Heart right ventricle (tissue), 16 donors: ENCODE results near the gene NCBP3. TPM values are rescaled to one million over a fixed set of nuclear protein-coding genes. Genes with fewer than 3 reads are reported as not detected.
"Not testable (repeated sequence)": the region's sequence is repeated elsewhere in the genome, so short reads cannot be mapped to it uniquely, and the experiment has no call there.

Source experiments
- ATAC-seq, 8 donors: fragments of 200-7000 bp; cut with Tn5 transposase; one replicate each; pipeline ENCODE4 v1.9.1; 2020; ENCODE audit warnings: mild to moderate bottlenecking in 8 of 8, moderate library complexity in 8 of 8, moderate number of reproducible peaks in 1 of 8
- DNase-seq, 2 donors: peaks; one replicate each; pipeline ENCODE4 v3.0.0-alpha.2; 2020
- H3K27ac ChIP-seq, 10 donors: fragments of 200-600 bp; sonication (generic) in 2 of 10; one replicate each; pipeline versions ENCODE4 v1.5.0 to v1.8.0; 2020 to 2022; ENCODE audit warnings: mild to moderate bottlenecking in 3 of 10
- H3K27me3 ChIP-seq, 7 donors: fragments of 200-600 bp; one replicate each; pipeline ENCODE4 v1.8.0; 2021 to 2022; ENCODE audit warnings: mild to moderate bottlenecking in 2 of 7
- H3K36me3 ChIP-seq, 9 donors: fragments of 200-600 bp; sonication (generic) in 1 of 9; one replicate each; pipeline versions ENCODE4 v1.5.0 to v1.8.0; 2020 to 2022; ENCODE audit warnings: mild to moderate bottlenecking in 2 of 9
- H3K4me1 ChIP-seq, 9 donors: fragments of 200-600 bp; sonication (generic) in 1 of 9; one replicate each; pipeline versions ENCODE4 v1.5.0 to v1.8.0; 2020 to 2022; ENCODE audit warnings: mild to moderate bottlenecking in 4 of 9
- H3K4me3 ChIP-seq, 10 donors: fragments of 200-600 bp; sonication (generic) in 2 of 10; one replicate each; pipeline versions ENCODE4 v1.5.0 to v1.8.0; 2020 to 2022; ENCODE audit warnings: mild to moderate bottlenecking in 7 of 10, moderate library complexity in 2 of 10
- H3K9me3 ChIP-seq, 11 donors: fragments of 200-600 bp in 10 of 11; sonication (generic) in 2 of 11; one replicate each; pipeline versions ENCODE4 v1.5.0 to v1.8.0; 2013 to 2022; ENCODE audit warnings: mild to moderate bottlenecking in 2 of 11, control low read depth in 1 of 11, moderate library complexity in 1 of 11
- WGBS, 2 donors: extraction: QIAGEN DNeasy Blood & Tissue Kit; methylation state at CpG; one replicate each; pipeline ENCODE4 v1.1.7; 2013; ENCODE audit warnings: inconsistent platforms in 1 of 2; 5-methylcytosine and 5-hydroxymethylcytosine counted together
- intact Hi-C, 10 donors: fragments of 100-400 bp; cut with DNase I; formaldehyde crosslinking; loops; one replicate each; pipeline versions ENCODE4 v1.11.1 to v1.14.2; 2022
- polyA plus RNA-seq, 2 donors: library from polyadenylated mRNA; stranded (reverse); fragments of 200-250 nt; gene quantifications; one replicate each; pipeline ENCODE4 v1.2.3, GENCODE V29; 2013
- total RNA-seq, 10 donors: library from RNA; stranded (reverse); fragmentation: NEBNext Ultra II Directional in 3 of 10; extraction: Animal tissue kit (Norgen Biotek cat#: 25700) in 3 of 10; gene quantifications; one replicate each; pipeline versions ENCODE4 v1.2.1 to v1.2.4, GENCODE V29; 2021 to 2023
- TF ChIP-seq, protein P1 (sequence below), 9 donors: fragments of 200-600 bp; sonication (generic) in 2 of 9; IDR thresholded peaks; one replicate each; pipeline versions ENCODE4 v1.5.0 to v1.8.0; 2021 to 2022; ENCODE audit warnings: antibody characterized with exemption in 9 of 9, mild to moderate bottlenecking in 5 of 9, moderate library complexity in 1 of 9
- donor health status: Arrhythmogenic right ventricular cardiomyopathy.
- donor health status: ischemic (EF 13 %, LVEDD 7.1; RV severe dilation, severe dysfunction).
- donor health status: healthy with polysubstance abuse.
- donor health status: DM: no; HTN: yes; CAD: no.
- donor health status: DM: no; HTN: no; CAD: no.
- donor health status: ischemic (EF 25% LVEDD 6.9; RV normal size, moderate dysfunction).
- donor health status: ischemic (EF 25% LVEDD 5.7; RV mildly dilated, moderate dysfunction).
- donor health status: healthy.
- donor health status: DM: yes; HTN: yes; CAD: no.
- donor health status: Ischemic cardiomyopathy.
- donor health status: ischemic (EF 35%, LVEDD 5.7; RV mildly dilated, moderate dysfunction).
- donor health status: nonischemic (EF 11% LVEDD 7.7; RV severe dilation, severe dysfunction).
- donor health status: DM: yes; HTN: yes; CAD: no.
- donor health status: PGD.
- donor health status: ischemic (EF 29% LVEDD 5.4; RV normal size, mild dysfunction).
- donor health status: nonischemic (EF 23%, LVEDD 6.1; RV moderate dilation, normal function).

Gene NCBP3
- total and polyA plus RNA-seq, 12 donors = 7.3 to 30.9 (median 21.0) TPM

GRCh38 chr17:3788200-3788599 is 57.8 kb downstream of the NCBP3 start:
- no peak for DNase-seq
- intact Hi-C loops = no loop called here
- ATAC-seq = no peak
- Histone ChIP-seq H3K4me1 (no peaks in the 10 kb centered on the region), H3K4me3 (no peak overlapping the region), H3K27me3 (no peaks in the 10 kb centered on the region), H3K27ac (no peak overlapping the region), H3K36me3 (no peaks in the 10 kb centered on the region), H3K9me3 (no peaks in the 10 kb centered on the region)
- 68 to 72% methylated on average over 2 of the region's 2 CpGs for WGBS, 2 donors
- TF ChIP-seq, protein P1, sequence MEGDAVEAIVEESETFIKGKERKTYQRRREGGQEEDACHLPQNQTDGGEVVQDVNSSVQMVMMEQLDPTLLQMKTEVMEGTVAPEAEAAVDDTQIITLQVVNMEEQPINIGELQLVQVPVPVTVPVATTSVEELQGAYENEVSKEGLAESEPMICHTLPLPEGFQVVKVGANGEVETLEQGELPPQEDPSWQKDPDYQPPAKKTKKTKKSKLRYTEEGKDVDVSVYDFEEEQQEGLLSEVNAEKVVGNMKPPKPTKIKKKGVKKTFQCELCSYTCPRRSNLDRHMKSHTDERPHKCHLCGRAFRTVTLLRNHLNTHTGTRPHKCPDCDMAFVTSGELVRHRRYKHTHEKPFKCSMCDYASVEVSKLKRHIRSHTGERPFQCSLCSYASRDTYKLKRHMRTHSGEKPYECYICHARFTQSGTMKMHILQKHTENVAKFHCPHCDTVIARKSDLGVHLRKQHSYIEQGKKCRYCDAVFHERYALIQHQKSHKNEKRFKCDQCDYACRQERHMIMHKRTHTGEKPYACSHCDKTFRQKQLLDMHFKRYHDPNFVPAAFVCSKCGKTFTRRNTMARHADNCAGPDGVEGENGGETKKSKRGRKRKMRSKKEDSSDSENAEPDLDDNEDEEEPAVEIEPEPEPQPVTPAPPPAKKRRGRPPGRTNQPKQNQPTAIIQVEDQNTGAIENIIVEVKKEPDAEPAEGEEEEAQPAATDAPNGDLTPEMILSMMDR (IDR thresholded peaks at IDR 0.05) = no peak

DNA sequence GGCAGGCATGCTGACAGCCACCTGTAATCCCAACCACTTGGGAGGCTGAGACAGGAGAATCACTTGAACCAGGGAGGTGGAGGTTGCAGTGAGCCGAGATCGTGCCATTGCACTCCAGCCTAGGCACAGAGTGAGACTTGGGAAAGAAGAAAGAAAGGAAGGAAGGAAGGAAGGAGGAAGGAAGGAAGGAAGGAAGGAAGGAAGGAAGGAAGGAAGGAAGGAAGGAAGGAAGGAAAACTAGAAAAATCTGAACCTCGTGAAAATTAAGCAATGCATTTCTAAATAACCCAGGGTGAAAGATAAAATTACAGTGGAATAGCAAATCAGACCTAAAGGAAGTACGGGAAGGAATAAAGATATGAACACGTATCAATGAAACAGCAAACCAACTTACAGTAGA is 60.7 kb downstream of the NCBP3 start:
- H3K27ac ChIP-seq, H3K4me1 ChIP-seq, H3K4me3 ChIP-seq, intact Hi-C loops, H3K27me3 ChIP-seq, H3K36me3 ChIP-seq, DNase-seq, ATAC-seq, H3K9me3 ChIP-seq: not testable (repeated sequence)
- 84% methylated on average over 5 of the region's 5 CpGs for WGBS, 2 donors

GRCh38 chr17:3782751-3783150 is 63.3 kb downstream of the NCBP3 start:
- Histone ChIP-seq H3K4me3 (no peak overlapping the region), H3K27me3 (no peaks in the 10 kb centered on the region), H3K4me1 (no peaks in the 10 kb centered on the region), H3K27ac (no peak overlapping the region), H3K36me3 (no peaks in the 10 kb centered on the region), H3K9me3 (no peaks in the 10 kb centered on the region)
- ATAC-seq (no peak), DNase-seq (no peak)
- WGBS, 2 donors = 84 to 87% methylated on average over 8 of the region's 8 CpGs
- TF ChIP-seq, protein P1 (IDR thresholded peaks at IDR 0.05) = no peak
- intact Hi-C loops = no loop called here

GRCh38 chr17:3780986-3781385 is 65.1 kb downstream of the NCBP3 start:
- WGBS, 2 donors = 80 to 81% methylated on average over 6 of the region's 6 CpGs
- ATAC-seq = no peak
- TF ChIP-seq, protein P1 (IDR thresholded peaks at IDR 0.05) = no peak
- Histone ChIP-seq H3K4me1 (no peaks in the 10 kb centered on the region), H3K27ac (no peak overlapping the region), H3K4me3 (no peak overlapping the region), H3K36me3 (no peaks in the 10 kb centered on the region), H3K9me3 (no peaks in the 10 kb centered on the region), H3K27me3 (no peaks in the 10 kb centered on the region)
- intact Hi-C loops = no loop called here
- no peak for DNase-seq

DNA sequence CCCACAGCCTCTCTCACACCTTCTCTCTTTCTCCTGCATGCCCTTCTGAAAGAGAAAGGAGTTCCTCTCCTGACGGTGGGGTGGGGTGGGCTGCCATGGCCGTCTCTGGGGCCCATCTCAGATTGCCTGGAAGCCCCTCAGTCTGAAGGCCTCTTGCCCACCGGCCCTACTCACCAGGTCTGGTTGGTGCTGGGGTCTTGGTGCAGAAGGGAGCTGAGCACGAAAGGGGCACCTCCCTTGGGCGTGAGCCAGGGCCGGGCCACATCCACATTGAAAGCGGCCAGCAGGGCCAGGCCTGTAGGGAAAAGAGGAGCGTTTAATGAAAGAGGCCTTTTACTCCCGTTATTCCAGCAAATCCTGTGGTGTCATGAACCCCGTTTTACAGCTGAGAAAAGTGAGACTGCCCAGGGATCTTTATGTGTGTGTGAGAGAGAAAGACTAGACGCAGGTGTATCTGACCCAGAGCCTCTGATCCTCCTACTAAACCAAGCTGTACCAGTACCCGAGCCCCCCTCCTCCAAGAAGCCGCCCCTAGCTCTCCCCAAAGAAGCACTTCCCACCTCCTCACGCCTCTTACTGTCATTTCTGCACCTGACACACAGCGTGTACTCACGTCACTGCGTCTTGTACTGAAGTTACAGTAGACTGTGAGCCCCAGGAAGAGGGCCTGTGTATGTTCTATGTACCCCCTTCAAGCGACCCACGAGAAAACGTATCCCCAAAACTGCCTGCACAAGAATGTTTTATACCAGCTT is 68.5 kb downstream of the NCBP3 start:
- DNase-seq (no peak), ATAC-seq (no peak)
- TF ChIP-seq, protein P1 (IDR thresholded peaks at IDR 0.05) = no peak
- intact Hi-C loops = no loop called here
- 85 to 86% methylated on average over 20 of the region's 20 CpGs for WGBS, 2 donors
- peaks cover 0 to 4% (median 0%) of the 10 kb centered on the region in 7 donors for H3K27me3 ChIP-seq
- no peaks in the 10 kb centered on the region for H3K36me3 ChIP-seq
- no peak overlapping the region for H3K27ac ChIP-seq
- H3K4me1 ChIP-seq = no peaks in the 10 kb centered on the region
- no peaks in the 10 kb centered on the region for H3K9me3 ChIP-seq
- H3K4me3 ChIP-seq = no peak overlapping the region
